SK-N-SH treated with all-trans-retinoic acid at 6 μM for 48 hours (cell line): ENCODE results near the gene AHCYL1.
"Not testable (repeated sequence)": the region's sequence is repeated elsewhere in the genome, so short reads cannot be mapped to it uniquely, and the experiment has no call there.

ENCODE experiments used
- ATAC-seq: fragments of 200-7000 bp; cut with Tn5 transposase; 3 replicates; pipeline ENCODE4 v1.9.1; 2020; ENCODE audit warnings: mild to moderate bottlenecking, moderate library complexity
- ARNTL ChIP-seq: fragments of 450-650 bp; formaldehyde crosslinking; IDR thresholded peaks from 2 replicates; pipeline ENCODE4 v1.5.0; 2020; ENCODE audit warnings: low read depth, mild to moderate bottlenecking, moderate library complexity, borderline replicate concordance
- BACH2 ChIP-seq: fragments of 250-450 bp; sonication (Bioruptor Pico); IDR thresholded peaks from 2 replicates; pipeline ENCODE4 v1.9.0; 2021; ENCODE audit warnings: mild to moderate bottlenecking, borderline replicate concordance
- CREB5 ChIP-seq: fragments of 250-450 bp; sonication (Bioruptor Pico); IDR thresholded peaks from 2 replicates; pipeline ENCODE4 v1.5.1; 2020; ENCODE audit warnings: low read depth, mild to moderate bottlenecking, moderate library complexity
- CSRNP3 ChIP-seq: fragments of 250-450 bp; sonication (Bioruptor Pico); IDR thresholded peaks from 2 replicates; pipeline ENCODE4 v1.5.1; 2021; ENCODE audit warnings: mild to moderate bottlenecking, moderate library complexity
- ESRRG ChIP-seq: fragments of 250-450 bp; sonication (Bioruptor Pico); IDR thresholded peaks from 2 replicates; pipeline ENCODE4 v1.6.1; 2021; ENCODE audit warnings: mild to moderate bottlenecking
- ISL1 ChIP-seq: fragments of 250-450 bp; sonication (Bioruptor Pico); IDR thresholded peaks from 2 replicates; pipeline ENCODE4 v2.1.2; 2022; ENCODE audit warnings: mild to moderate bottlenecking, moderate library complexity
- OSR1 ChIP-seq: fragments of 250-450 bp; sonication (Bioruptor Pico); IDR thresholded peaks from 2 replicates; pipeline ENCODE4 v1.8.0; 2022; ENCODE audit warnings: moderate library complexity, mild to moderate bottlenecking, inconsistent platforms
- POU6F1 ChIP-seq: fragments of 250-450 bp; sonication (Bioruptor Pico); IDR thresholded peaks from 2 replicates; pipeline ENCODE4 v1.8.0; 2021; ENCODE audit warnings: low read depth, mild to moderate bottlenecking, moderate library complexity, borderline replicate concordance
- PPARA ChIP-seq: fragments of 250-450 bp; sonication (Bioruptor Pico); IDR thresholded peaks from 2 replicates; pipeline ENCODE4 v1.5.0; 2020; ENCODE audit warnings: mild to moderate bottlenecking, borderline replicate concordance
- SNAI2 ChIP-seq: fragments of 250-450 bp; sonication (Bioruptor Pico); IDR thresholded peaks from 2 replicates; pipeline ENCODE4 v1.5.0; 2020; ENCODE audit warnings: mild to moderate bottlenecking, moderate library complexity
- TCF4 ChIP-seq: fragments of 250-450 bp; sonication (Bioruptor Pico); IDR thresholded peaks from 2 replicates; pipeline ENCODE4 v1.8.0; 2021; ENCODE audit warnings: mild to moderate bottlenecking, moderate library complexity, borderline replicate concordance
- TOX ChIP-seq: fragments of 250-450 bp; sonication (Bioruptor Pico); IDR thresholded peaks from 2 replicates; pipeline ENCODE4 v1.8.0; 2021; ENCODE audit warnings: mild to moderate bottlenecking, moderate library complexity, borderline replicate concordance
- TSHZ2 ChIP-seq: fragments of 250-450 bp; sonication (Bioruptor Pico); IDR thresholded peaks from 2 replicates; pipeline ENCODE4 v1.5.0; 2020; ENCODE audit warnings: mild to moderate bottlenecking, moderate library complexity
- ZC3H10 ChIP-seq: fragments of 250-450 bp; sonication (Bioruptor Pico); IDR thresholded peaks from 2 replicates; pipeline ENCODE4 v1.5.1; 2021; ENCODE audit warnings: mild to moderate bottlenecking, moderate library complexity
- ZFP3 ChIP-seq: fragments of 250-450 bp; sonication (Bioruptor Pico); IDR thresholded peaks from 2 replicates; pipeline ENCODE4 v1.5.0; 2020; ENCODE audit warnings: mild to moderate bottlenecking, moderate library complexity
- ZNF565 ChIP-seq: fragments of 450-650 bp; formaldehyde crosslinking; conservative IDR thresholded peaks from 2 replicates; pipeline ENCODE4 v1.5.0; 2020; ENCODE audit warnings: low read depth, mild to moderate bottlenecking, moderate library complexity
- ZNF70 ChIP-seq: fragments of 450-650 bp; formaldehyde crosslinking; IDR thresholded peaks from 2 replicates; pipeline ENCODE4 v1.5.0; 2020; ENCODE audit warnings: mild to moderate bottlenecking, moderate library complexity
- ZNF8 ChIP-seq: fragments of 450-650 bp; formaldehyde crosslinking; IDR thresholded peaks from 2 replicates; pipeline ENCODE4 v1.5.0; 2020; ENCODE audit warnings: mild to moderate bottlenecking, moderate library complexity

AHCYL1 gene

GRCh38 chr1:109950038-109950437 is 34.5 kb upstream of the AHCYL1 start (continued):
- no peak for TF ChIP-seq TSHZ2 (CRISPR knock-in tag)

GRCh38 chr1:109950509-109950908 is 34.1 kb upstream of the AHCYL1 start:
- ATAC-seq = no peak
- TF ChIP-seq ISL1 (CRISPR knock-in tag) (no peak), OSR1 (no peak), TOX (no peak), CREB5 (no peak), CSRNP3 (CRISPR knock-in tag) (no peak), ZC3H10 (no peak), ZNF70 (CRISPR knock-in tag) (no peak), POU6F1 (CRISPR knock-in tag) (no peak), ZNF8 (CRISPR knock-in tag) (no peak), ESRRG (CRISPR knock-in tag) (no peak)

- ATAC-seq = not testable (repeated sequence)
These were observed 33.1 kb upstream of the AHCYL1 start for GRCh38 chr1:109951501-109951900.

- ATAC-seq = peak; percentile 64
- TF ChIP-seq TSHZ2 (CRISPR knock-in tag) (no peak), SNAI2 (CRISPR knock-in tag) (no peak), ESRRG (CRISPR knock-in tag) (no peak), ZNF565 (no peak), ZNF8 (CRISPR knock-in tag) (no peak), CREB5 (no peak), TCF4 (CRISPR knock-in tag) (no peak), ZFP3 (CRISPR knock-in tag) (no peak), PPARA (no peak), BACH2 (CRISPR knock-in tag) (no peak), POU6F1 (CRISPR knock-in tag) (no peak), ARNTL (CRISPR knock-in tag) (no peak), CSRNP3 (CRISPR knock-in tag) (no peak), ZC3H10 (no peak), OSR1 (no peak), ISL1 (CRISPR knock-in tag) (no peak)
These were observed 30.5 kb upstream of the AHCYL1 start for GRCh38 chr1:109954041-109954512.
